ENCODE measurements around the gene UCMA.
"Not testable (repeated sequence)": the region's sequence is repeated elsewhere in the genome, so short reads cannot be mapped to it uniquely, and the experiment has no call there.

Gene UCMA

DNA sequence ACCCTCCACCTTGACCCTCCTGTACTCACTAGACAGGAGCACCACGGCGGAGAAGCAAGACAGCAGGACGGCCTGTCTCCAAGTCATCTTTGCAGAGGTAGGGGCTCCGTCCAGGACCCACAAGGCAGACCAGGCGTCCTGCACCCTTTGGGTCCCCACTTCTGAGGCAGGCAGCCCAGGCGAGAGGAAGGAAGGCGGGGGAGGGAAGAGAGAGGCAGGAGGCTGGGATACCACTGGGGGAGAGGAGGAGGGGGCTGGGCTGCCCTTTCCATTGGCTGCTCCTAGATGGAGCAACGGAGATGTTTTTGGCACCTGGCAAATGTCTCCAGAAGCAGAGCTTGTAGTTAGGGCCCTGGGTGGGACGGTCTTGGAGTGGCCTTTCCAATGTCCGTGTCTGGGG, at the start of gene UCMA:
UCMA (minus strand) TSS at position 203 of the 400 bp plus-strand sequence; CDS start at position 87, 116 bp downstream.
- in situ Hi-C loops (cut with HindIII; ENCODE audit: low sequenced_read_pairs) = no loop called here

DNA sequence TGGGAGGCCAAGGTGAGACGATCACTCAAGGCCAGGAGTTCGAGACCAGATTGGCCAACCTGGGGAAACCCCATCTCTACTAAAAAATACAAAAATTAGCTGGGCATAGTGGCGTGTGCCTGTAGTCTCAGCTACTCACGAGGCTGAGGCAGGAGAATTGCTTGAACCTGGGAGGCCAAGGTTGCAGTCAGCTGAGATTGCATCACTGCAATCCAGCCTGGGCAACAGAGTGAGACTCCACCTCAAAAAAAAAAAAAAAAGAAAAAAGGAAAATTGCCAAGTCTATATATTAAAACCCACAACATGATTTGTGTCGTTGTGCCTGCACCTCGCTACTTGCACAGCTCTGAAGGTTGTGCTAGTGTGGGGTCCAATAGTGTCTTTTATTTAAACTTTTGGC, 48.2 kb upstream of the UCMA start:
- in situ Hi-C loops (cut with HindIII; ENCODE audit: low sequenced_read_pairs) = not testable (repeated sequence)

- in situ Hi-C loops (cut with HindIII; ENCODE audit: low sequenced_read_pairs) = no loop called here
These were observed 42.7 kb upstream of the UCMA start for GRCh38 chr10:13276749-13277365.

GRCh38 chr10:13276146-13276545, 42.0 kb upstream of the UCMA start:
- in situ Hi-C loops (cut with HindIII; ENCODE audit: low sequenced_read_pairs) = not testable (repeated sequence)

- in situ Hi-C loops (cut with HindIII; ENCODE audit: low sequenced_read_pairs) = no loop called here
These were observed 38.0 kb upstream of the UCMA start for GRCh38 chr10:13272164-13272571.

GRCh38 chr10:13271552-13272163, 37.5 kb upstream of the UCMA start:
- in situ Hi-C loops (cut with HindIII; ENCODE audit: low sequenced_read_pairs) = no loop called here

GRCh38 chr10:13270877-13271551, 36.8 kb upstream of the UCMA start:
- in situ Hi-C loops (cut with HindIII; ENCODE audit: low sequenced_read_pairs) = no loop called here

DNA sequence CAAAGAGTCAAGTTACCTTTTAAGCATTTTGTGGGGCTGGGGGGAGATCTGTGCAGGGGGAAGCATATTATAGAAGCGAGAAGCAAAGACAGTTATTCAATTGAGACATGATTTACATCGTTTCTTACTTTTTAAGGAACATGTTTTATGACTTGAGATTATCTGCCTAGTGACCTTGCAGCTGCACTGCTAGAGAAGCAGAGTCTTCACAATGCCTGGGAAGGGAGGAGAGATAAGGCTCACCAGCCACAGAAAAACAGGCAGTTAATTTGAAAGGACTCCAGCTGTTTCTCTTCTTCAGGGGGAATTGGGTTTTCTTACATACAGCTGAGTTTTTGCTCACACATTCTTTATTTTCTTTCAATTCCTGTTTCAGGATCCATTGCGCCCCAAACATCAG, 34.7 kb upstream of the UCMA start:
- in situ Hi-C loops (cut with HindIII; ENCODE audit: low sequenced_read_pairs) = no loop called here

GRCh38 chr10:13268310-13268709, 34.1 kb upstream of the UCMA start:
- in situ Hi-C loops (cut with HindIII; ENCODE audit: low sequenced_read_pairs) = no loop called here

DNA sequence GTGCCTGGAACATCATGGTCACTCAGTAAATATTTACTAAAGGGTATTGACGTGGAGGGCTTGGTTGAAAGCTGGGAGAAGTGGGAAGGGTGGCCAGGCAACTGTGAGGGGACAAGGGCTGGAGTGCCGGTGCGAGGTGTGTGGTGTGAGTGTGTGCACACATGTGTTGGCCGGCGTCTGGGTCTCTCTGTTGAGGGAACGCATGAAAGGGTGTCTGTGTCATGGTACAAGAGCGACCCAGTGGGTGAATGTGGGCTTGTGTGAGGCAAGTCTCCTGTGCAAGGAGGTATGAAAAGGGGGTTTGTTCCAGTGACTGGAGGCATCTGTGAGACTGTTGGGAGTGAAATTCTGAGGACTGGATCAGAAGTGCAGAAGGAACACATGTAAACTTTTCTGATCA, 29.4 kb upstream of the UCMA start:
- in situ Hi-C loops (cut with HindIII; ENCODE audit: low sequenced_read_pairs) = no loop called here

GRCh38 chr10:13262433-13262832, 28.3 kb upstream of the UCMA start:
- in situ Hi-C loops (cut with HindIII; ENCODE audit: low sequenced_read_pairs) = no loop called here

DNA sequence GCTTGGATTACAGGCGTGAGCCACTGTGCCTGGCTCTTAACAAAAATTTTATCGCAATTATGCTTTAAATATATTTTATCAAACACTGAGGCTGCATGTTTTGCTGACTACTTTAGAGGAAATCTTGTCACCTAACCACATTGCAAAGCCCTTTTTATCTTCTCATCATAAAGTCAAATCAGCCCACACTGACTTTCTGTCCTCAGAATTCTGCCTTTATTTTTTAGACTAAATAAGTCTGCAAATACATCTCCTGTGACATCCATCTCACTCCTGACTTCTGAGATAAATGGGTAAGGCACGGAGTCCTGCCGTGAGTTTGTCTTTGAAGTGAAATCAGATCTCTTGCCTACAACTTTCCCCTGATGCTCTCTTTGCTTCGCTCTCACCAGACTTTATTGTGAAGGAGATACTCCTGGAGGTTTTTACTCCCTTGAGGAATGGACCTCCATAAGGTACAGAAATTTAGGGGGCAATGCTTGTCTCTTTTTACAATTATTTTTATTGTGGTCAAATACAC, 23.5 kb upstream of the UCMA start:
- in situ Hi-C loops (cut with HindIII; ENCODE audit: low sequenced_read_pairs) = no loop called here

DNA sequence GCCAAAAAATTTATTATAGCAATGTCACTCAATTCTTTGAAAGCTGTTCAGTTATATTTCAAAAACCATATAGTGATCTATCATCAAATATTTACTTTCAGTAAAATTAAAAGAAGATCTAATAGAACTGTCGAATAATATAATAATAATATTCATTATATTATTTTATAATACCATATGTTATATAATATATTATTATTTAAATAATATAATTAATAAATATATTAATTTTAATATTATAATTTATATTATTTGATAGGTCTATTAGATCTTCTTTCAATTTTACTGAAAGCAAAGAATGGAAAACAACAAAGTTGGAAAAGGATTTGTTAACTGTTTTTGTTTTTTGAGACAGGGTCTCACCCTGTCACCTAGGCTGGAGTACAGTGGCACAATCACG, 22.5 kb upstream of the UCMA start:
- in situ Hi-C loops (cut with HindIII; ENCODE audit: low sequenced_read_pairs) = no loop called here

- in situ Hi-C loops (cut with HindIII; ENCODE audit: low sequenced_read_pairs) = no loop called here
These were observed 19.6 kb upstream of the UCMA start for GRCh38 chr10:13253726-13254125.

GRCh38 chr10:13247784-13248183, 13.6 kb upstream of the UCMA start:
- in situ Hi-C loops (cut with HindIII; ENCODE audit: low sequenced_read_pairs) = no loop called here

- in situ Hi-C loops (cut with HindIII; ENCODE audit: low sequenced_read_pairs) = no loop called here
These were observed 13.1 kb upstream of the UCMA start for GRCh38 chr10:13247246-13247645.

DNA sequence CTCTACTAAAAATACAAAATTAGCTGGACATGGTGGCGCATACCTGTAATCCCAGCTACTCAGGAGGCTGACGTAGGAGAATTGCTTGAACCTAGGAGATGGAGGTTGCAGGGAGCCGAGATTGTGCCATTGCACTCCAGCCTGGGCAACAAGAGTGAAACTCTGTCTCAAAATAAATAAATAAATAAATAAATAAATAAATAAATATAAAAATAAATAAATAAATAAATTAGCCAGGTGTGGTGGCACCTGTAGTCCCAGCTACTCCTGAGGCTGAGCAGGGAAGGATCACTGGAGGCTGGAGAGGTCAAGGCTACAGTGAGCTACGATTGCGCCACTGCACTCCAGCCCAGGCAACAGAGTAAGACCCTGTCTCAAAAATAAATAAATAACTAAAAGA, 8.1 kb upstream of the UCMA start:
- in situ Hi-C loops (cut with HindIII; ENCODE audit: low sequenced_read_pairs) = not testable (repeated sequence)

DNA sequence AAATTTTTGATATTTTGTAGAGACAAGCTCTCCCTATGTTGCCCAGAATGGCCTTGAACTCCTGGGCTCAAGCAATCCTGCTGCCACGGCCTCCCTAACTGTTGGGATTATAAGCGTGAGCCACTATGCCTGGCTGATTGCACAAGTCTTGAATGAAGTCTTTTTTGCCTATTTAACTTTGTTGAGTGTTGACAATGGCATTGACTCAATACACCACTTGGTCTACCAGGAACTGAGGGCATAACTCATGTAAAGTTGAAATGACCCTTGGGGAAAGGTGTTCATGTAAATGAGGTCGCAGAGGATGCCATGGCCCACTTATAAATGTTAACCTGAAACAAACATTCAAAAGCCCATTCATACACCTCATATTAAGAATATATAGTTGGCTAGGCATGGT, 7.4 kb upstream of the UCMA start:
- in situ Hi-C loops (cut with HindIII; ENCODE audit: low sequenced_read_pairs) = no loop called here

DNA sequence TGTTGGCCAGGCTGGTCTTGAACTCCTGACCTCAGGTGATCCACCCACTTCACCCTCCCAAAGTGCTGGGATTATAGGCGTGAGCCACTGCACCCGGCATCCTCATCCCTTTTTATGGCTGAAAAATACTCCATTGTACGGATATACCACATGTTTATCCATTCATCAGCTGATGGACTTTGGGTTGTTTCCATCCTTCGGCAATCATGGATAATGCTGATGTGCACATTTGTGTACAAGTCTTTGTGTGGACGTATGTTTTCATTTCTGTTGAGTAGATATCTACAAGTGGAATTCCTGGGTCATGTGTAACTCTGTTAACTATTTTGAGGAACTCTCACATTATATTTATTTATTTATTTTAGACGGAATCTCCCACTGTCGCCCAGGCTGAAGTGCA, 5.7 kb upstream of the UCMA start:
- in situ Hi-C loops (cut with HindIII; ENCODE audit: low sequenced_read_pairs) = no loop called here

DNA sequence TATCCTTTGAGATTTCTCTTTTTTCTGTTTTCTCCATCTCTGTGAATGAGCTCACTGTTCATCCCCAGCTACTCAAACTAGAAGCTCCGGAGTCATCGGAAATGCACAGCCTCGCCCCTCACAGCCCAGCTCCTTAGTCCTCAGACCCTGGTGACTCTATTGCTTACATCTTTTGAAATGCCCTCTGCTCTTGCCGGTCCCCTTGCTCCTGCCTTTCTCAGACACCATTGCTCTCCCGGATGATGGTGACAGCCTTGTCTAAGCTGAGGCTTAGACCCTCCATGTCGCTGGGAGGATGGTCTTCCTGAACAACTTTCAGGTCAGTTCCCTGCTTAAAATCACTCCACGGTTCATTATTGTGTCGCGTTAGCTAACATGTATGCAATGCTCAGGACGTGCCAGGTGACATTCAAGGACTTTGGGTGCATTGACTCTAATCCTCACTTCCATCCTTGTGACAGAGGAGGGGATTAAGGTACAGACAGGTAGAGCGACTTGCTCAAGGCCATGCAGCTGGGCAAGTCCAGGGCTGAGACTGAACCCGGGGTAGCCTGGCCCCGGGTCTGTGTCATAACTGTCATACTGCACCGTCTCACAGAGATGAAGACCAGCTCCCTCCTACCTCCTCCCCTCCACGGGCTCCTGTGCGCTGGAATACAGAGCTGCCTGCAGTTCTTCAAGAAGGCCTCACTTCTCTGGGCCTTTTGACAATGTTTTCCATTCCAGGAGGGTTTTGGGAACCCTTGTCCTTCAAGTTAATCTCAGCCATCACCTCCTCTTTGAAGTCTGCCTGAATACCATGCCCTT, 4.3 kb upstream of the UCMA start:
- in situ Hi-C loops (cut with HindIII; ENCODE audit: low sequenced_read_pairs) = no loop called here

- in situ Hi-C loops (cut with HindIII; ENCODE audit: low sequenced_read_pairs) = no loop called here
These were observed 2.5 kb upstream of the UCMA start for GRCh38 chr10:13236638-13237037.
